DOHH2 (cell line): ENCODE data around the gene KRTAP24-1.

Source experiments
- H3F3A ChIP-seq: fragments of 200-600 bp; sonication (generic), shearing (Covaris generic); 2 replicates; pipeline ENCODE4 v1.6.0; 2016; ENCODE audit warnings: antibody characterized with exemption, mild to moderate bottlenecking; ENCODE audit not compliant: control insufficient read depth, insufficient read depth
- H3K27ac ChIP-seq: fragments of 200-600 bp; sonication (generic); 2 replicates; pipeline ENCODE4 v1.5.1; 2014; ENCODE audit warnings: low read depth, mild to moderate bottlenecking, low read length, moderate library complexity
- H3K27me3 ChIP-seq: fragments of 200-600 bp; sonication (generic); 2 replicates; pipeline ENCODE4 v1.6.1; 2014; ENCODE audit warnings: mild to moderate bottlenecking, low read length, mixed read lengths; ENCODE audit not compliant: control insufficient read depth
- H3K36me3 ChIP-seq: fragments of 200-600 bp; sonication (generic); 2 replicates; pipeline ENCODE4 v1.6.1; 2014; ENCODE audit warnings: mild to moderate bottlenecking, low read length, moderate library complexity, mixed read lengths; ENCODE audit not compliant: control insufficient read depth
- H3K4me1 ChIP-seq: fragments of 200-600 bp; sonication (generic); 2 replicates; pipeline ENCODE4 v1.6.1; 2014; ENCODE audit warnings: mild to moderate bottlenecking, low read length, mixed read lengths; ENCODE audit not compliant: control insufficient read depth
- H3K4me2 ChIP-seq: fragments of 200-600 bp; sonication (generic); 2 replicates; pipeline ENCODE4 v1.6.0; 2014; ENCODE audit warnings: mild to moderate bottlenecking, low read length, moderate library complexity
- H3K4me3 ChIP-seq: fragments of 200-600 bp; sonication (generic); 2 replicates; pipeline ENCODE4 v1.5.1; 2014; ENCODE audit warnings: mild to moderate bottlenecking, low read length, mixed read lengths
- H3K79me2 ChIP-seq: fragments of 200-600 bp; sonication (generic); 2 replicates; pipeline ENCODE4 v1.6.1; 2014; ENCODE audit warnings: mild to moderate bottlenecking, low read length, mixed read lengths; ENCODE audit not compliant: control insufficient read depth
- H3K9me2 ChIP-seq: fragments of 200-600 bp; sonication (generic); replicated peaks from 2 replicates; pipeline ENCODE4 v1.6.1; 2014; ENCODE audit warnings: mild to moderate bottlenecking, low read length, mixed read lengths; ENCODE audit not compliant: control insufficient read depth
- H3K9me3 ChIP-seq: fragments of 200-600 bp; sonication (generic); 2 replicates; pipeline ENCODE4 v1.6.1; 2014; ENCODE audit warnings: antibody characterized with exemption, low read length, mixed read lengths; ENCODE audit not compliant: control insufficient read depth, insufficient read depth
- H4K20me1 ChIP-seq: fragments of 200-600 bp; sonication (generic); 2 replicates; pipeline ENCODE4 v1.6.0; 2014; ENCODE audit warnings: low read depth, mild to moderate bottlenecking, antibody characterized with exemption, low read length, moderate library complexity; ENCODE audit not compliant: control insufficient read depth, insufficient read depth
- EZH2phosphoT487 ChIP-seq: fragments of 200-600 bp; sonication (generic); IDR thresholded peaks from 2 replicates; pipeline ENCODE4 v1.6.1; 2017; ENCODE audit warnings: borderline replicate concordance, mild to moderate bottlenecking, antibody characterized with exemption, low read length, moderate library complexity, mixed read lengths
- TF ChIP-seq, protein P1 (sequence below): fragments of 200-600 bp; sonication (generic); IDR thresholded peaks from one replicate; pipeline ENCODE4 v1.5.1; 2014; ENCODE audit warnings: antibody characterized with exemption, mild to moderate bottlenecking, low read depth, low read length; ENCODE audit not compliant: poor library complexity, severe bottlenecking

Gene KRTAP24-1

DNA sequence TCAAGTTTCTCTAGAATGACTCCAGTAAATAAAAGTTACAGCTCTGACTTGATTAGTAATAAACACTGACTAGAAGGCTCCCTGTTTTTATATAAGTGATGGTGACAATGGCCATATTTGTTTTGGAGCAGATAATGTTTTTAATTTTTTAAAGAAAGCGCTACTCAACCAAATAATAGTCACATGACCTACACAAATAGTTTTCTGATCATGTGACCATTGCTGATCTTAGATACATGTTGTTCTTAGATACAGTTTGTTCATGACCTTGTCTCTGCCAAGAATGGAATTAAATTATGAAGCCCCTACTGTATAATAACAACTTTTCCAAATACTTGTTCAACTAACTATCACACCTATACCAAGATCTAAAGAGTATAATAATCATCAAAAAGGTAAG is 44.6 kb downstream of the KRTAP24-1 start:
- no peaks in the 10 kb centered on the region for H3K79me2 ChIP-seq
- no peak overlapping the region for H3K4me3 ChIP-seq
- no peak overlapping the region for H3K27ac ChIP-seq
- no peaks in the 10 kb centered on the region for H3K27me3 ChIP-seq
- no peak overlapping the region for H3K4me2 ChIP-seq
- H3F3A ChIP-seq = no peaks in the 10 kb centered on the region
- H3K9me3 ChIP-seq = no peaks in the 10 kb centered on the region
- H3K36me3 ChIP-seq = no peaks in the 10 kb centered on the region
- no peaks in the 10 kb centered on the region for H3K4me1 ChIP-seq
- H4K20me1 ChIP-seq = no peaks in the 10 kb centered on the region
- H3K9me2 ChIP-seq = no peaks in the 10 kb centered on the region
- TF ChIP-seq, protein P1, sequence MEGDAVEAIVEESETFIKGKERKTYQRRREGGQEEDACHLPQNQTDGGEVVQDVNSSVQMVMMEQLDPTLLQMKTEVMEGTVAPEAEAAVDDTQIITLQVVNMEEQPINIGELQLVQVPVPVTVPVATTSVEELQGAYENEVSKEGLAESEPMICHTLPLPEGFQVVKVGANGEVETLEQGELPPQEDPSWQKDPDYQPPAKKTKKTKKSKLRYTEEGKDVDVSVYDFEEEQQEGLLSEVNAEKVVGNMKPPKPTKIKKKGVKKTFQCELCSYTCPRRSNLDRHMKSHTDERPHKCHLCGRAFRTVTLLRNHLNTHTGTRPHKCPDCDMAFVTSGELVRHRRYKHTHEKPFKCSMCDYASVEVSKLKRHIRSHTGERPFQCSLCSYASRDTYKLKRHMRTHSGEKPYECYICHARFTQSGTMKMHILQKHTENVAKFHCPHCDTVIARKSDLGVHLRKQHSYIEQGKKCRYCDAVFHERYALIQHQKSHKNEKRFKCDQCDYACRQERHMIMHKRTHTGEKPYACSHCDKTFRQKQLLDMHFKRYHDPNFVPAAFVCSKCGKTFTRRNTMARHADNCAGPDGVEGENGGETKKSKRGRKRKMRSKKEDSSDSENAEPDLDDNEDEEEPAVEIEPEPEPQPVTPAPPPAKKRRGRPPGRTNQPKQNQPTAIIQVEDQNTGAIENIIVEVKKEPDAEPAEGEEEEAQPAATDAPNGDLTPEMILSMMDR = no peak
- TF ChIP-seq EZH2phosphoT487 = no peak

DNA sequence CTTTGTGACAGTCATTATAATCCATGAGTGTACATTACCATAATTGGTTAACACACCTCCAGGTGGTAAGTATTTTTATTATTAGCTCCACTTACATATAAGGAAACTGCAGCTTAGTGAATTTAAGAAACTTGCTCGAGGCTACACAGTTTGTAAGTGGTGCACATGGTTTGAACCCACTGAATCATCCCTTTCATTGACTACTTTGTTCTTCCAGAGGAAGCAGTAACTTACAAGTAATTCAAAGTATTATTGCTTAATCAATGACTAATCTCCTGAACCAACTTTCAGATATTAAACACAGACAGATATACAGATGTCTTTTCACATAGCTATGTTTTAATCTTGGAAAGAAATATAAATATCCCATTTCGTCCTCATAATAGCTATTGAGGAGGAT is 48.1 kb downstream of the KRTAP24-1 start:
- H4K20me1 ChIP-seq = no peaks in the 10 kb centered on the region
- H3K36me3 ChIP-seq = no peaks in the 10 kb centered on the region
- no peak overlapping the region for H3K27ac ChIP-seq
- H3K4me1 ChIP-seq = no peaks in the 10 kb centered on the region
- no peak overlapping the region for H3K4me3 ChIP-seq
- H3K4me2 ChIP-seq = no peak overlapping the region
- no peaks in the 10 kb centered on the region for H3K79me2 ChIP-seq
- no peaks in the 10 kb centered on the region for H3K27me3 ChIP-seq
- H3F3A ChIP-seq = no peaks in the 10 kb centered on the region
- H3K9me3 ChIP-seq = no peaks in the 10 kb centered on the region
- H3K9me2 ChIP-seq = no peaks in the 10 kb centered on the region
- TF ChIP-seq, protein P1 = no peak
- no peak for TF ChIP-seq EZH2phosphoT487

DNA sequence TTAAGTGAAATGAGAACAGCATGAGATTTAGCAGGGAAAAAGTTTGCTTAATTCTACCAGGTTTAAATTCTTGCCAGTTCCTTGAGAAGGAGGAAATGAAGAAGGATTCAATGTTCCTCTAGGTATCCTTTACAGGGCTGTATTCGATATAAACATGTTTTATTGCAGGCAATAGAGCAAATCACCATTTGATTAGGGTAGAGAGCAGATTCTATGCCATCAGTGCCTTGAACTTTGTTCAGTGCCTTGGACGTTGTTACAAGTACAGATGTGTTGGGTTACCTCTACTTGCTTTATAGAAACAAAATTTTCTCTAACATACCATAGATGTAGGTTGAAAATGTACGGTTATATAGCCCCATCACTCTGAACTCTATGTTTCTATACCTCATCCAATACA is 48.7 kb downstream of the KRTAP24-1 start:
- Histone ChIP-seq H3K79me2 (no peaks in the 10 kb centered on the region), H3K27me3 (no peaks in the 10 kb centered on the region), H3F3A (no peaks in the 10 kb centered on the region), H3K36me3 (no peaks in the 10 kb centered on the region), H3K4me3 (no peak overlapping the region), H3K4me1 (no peaks in the 10 kb centered on the region), H4K20me1 (no peaks in the 10 kb centered on the region), H3K4me2 (no peak overlapping the region), H3K9me2 (no peaks in the 10 kb centered on the region), H3K9me3 (no peaks in the 10 kb centered on the region), H3K27ac (no peak overlapping the region)
- TF ChIP-seq, protein P1 = no peak
- TF ChIP-seq EZH2phosphoT487 = no peak
